H9 (cell line): Measurements from ENCODE around the gene AMPD2. TPM values are rescaled to one million over a fixed set of nuclear protein-coding genes. Genes with fewer than 3 reads are reported as not detected.
A peak's percentile ranks its signal among the peaks of the same experiment; 100 is the strongest.

ENCODE experiments used
- DNase-seq: peaks from one replicate; pipeline ENCODE4 v3.0.0-alpha.2; 2017
- H2AFZ ChIP-seq: one replicate; pipeline ENCODE4 v1.6.1; 2013; ENCODE audit warnings: mild to moderate bottlenecking, low read length, control low read depth, moderate library complexity
- H2AK5ac ChIP-seq: 2 replicates; pipeline ENCODE4 v1.6.1; 2013; ENCODE audit warnings: low read length, control low read depth, mixed read lengths; ENCODE audit not compliant: insufficient read length
- H2BK120ac ChIP-seq: one replicate; pipeline ENCODE4 v1.6.1; 2013; ENCODE audit warnings: low read depth, mild to moderate bottlenecking, low read length, control low read depth, inconsistent platforms; ENCODE audit not compliant: poor library complexity, severe bottlenecking
- H2BK12ac ChIP-seq: 2 replicates; pipeline ENCODE4 v1.6.1; 2013; ENCODE audit warnings: low read length, control low read depth, mixed read lengths, low read depth; ENCODE audit not compliant: insufficient read length
- H2BK15ac ChIP-seq: 2 replicates; pipeline ENCODE4 v1.6.1; 2013; ENCODE audit warnings: low read depth, low read length, control low read depth
- H2BK20ac ChIP-seq: one replicate; pipeline ENCODE4 v1.6.1; 2013; ENCODE audit warnings: low read depth, mild to moderate bottlenecking, low read length, control low read depth, inconsistent platforms; ENCODE audit not compliant: poor library complexity, severe bottlenecking
- H2BK5ac ChIP-seq: 2 replicates; pipeline ENCODE4 v1.6.1; 2013; ENCODE audit warnings: low read length, control low read depth, mixed read lengths; ENCODE audit not compliant: insufficient read length
- H3K14ac ChIP-seq: 2 replicates; pipeline ENCODE4 v1.6.1; 2013; ENCODE audit warnings: low read length, control low read depth; ENCODE audit not compliant: insufficient read depth
- H3K18ac ChIP-seq: 2 replicates; pipeline ENCODE4 v1.6.1; 2013; ENCODE audit warnings: low read depth, mild to moderate bottlenecking, mixed read lengths, low read length, control low read depth; ENCODE audit not compliant: insufficient read length
- H3K23ac ChIP-seq: 2 replicates; pipeline ENCODE4 v1.6.1; 2013; ENCODE audit warnings: low read length, control low read depth, mixed read lengths, low read depth; ENCODE audit not compliant: insufficient read length
- H3K23me2 ChIP-seq: 2 replicates; pipeline ENCODE4 v1.6.1; 2013; ENCODE audit warnings: low read depth, mild to moderate bottlenecking, mixed read lengths, low read length, control low read depth; ENCODE audit not compliant: insufficient read length, poor library complexity, severe bottlenecking
- H3K27ac ChIP-seq: 2 replicates; pipeline ENCODE4 v1.5.1; 2013; ENCODE audit warnings: low read length, control low read depth, mixed read lengths, low read depth; ENCODE audit not compliant: insufficient read length
- H3K27me3 ChIP-seq: 2 replicates; pipeline ENCODE4 v1.6.1; 2013; ENCODE audit warnings: low read length, control low read depth, inconsistent platforms; ENCODE audit not compliant: insufficient read depth
- H3K4ac ChIP-seq: 2 replicates; pipeline ENCODE4 v1.6.1; 2013; ENCODE audit warnings: low read depth, mild to moderate bottlenecking, control low read depth, inconsistent platforms, low read length, moderate library complexity
- H3K4me1 ChIP-seq: 2 replicates; pipeline ENCODE4 v1.6.1; 2013; ENCODE audit warnings: low read length, control low read depth, inconsistent platforms; ENCODE audit not compliant: insufficient read depth
- H3K4me2 ChIP-seq: 2 replicates; pipeline ENCODE4 v1.6.1; 2013; ENCODE audit warnings: low read length, control low read depth, mixed read lengths; ENCODE audit not compliant: insufficient read length, insufficient read depth
- H3K56ac ChIP-seq: 2 replicates; pipeline ENCODE4 v1.6.1; 2013; ENCODE audit warnings: low read depth, mild to moderate bottlenecking, mixed read lengths, low read length, control low read depth; ENCODE audit not compliant: insufficient read length
- H3K79me1 ChIP-seq: 2 replicates; pipeline ENCODE4 v1.6.1; 2013; ENCODE audit warnings: low read depth, mild to moderate bottlenecking, moderate library complexity, low read length, control low read depth, inconsistent platforms; ENCODE audit not compliant: insufficient read depth, poor library complexity, severe bottlenecking
- H3K79me2 ChIP-seq: 2 replicates; pipeline ENCODE4 v1.6.1; 2013; ENCODE audit warnings: low read length, control low read depth, inconsistent platforms; ENCODE audit not compliant: insufficient read depth
- H3K9ac ChIP-seq: 2 replicates; pipeline ENCODE4 v1.6.1; 2013; ENCODE audit warnings: low read length, control low read depth, mixed read lengths; ENCODE audit not compliant: insufficient read length; ENCODE audit errors: extremely low read depth
- H3K9me3 ChIP-seq: one replicate; pipeline ENCODE4 v1.6.1; 2013; ENCODE audit warnings: low read depth, low read length, inconsistent platforms; ENCODE audit not compliant: control insufficient read depth
- H3T11ph ChIP-seq: one replicate; pipeline ENCODE4 v1.6.1; 2013; ENCODE audit warnings: mild to moderate bottlenecking, low read length, control low read depth, inconsistent platforms
- H4K20me1 ChIP-seq: one replicate; pipeline ENCODE4 v1.6.1; 2013; ENCODE audit not compliant: control insufficient read depth, insufficient read length, insufficient read depth
- H4K5ac ChIP-seq: 2 replicates; pipeline ENCODE4 v1.6.1; 2013; ENCODE audit warnings: low read depth, mild to moderate bottlenecking, mixed read lengths, low read length, control low read depth; ENCODE audit not compliant: insufficient read length
- H4K8ac ChIP-seq: replicated peaks from 2 replicates; pipeline ENCODE4 v1.6.1; 2013; ENCODE audit warnings: low read length, control low read depth, mixed read lengths, low read depth; ENCODE audit not compliant: insufficient read length
- H4K91ac ChIP-seq: 2 replicates; pipeline ENCODE4 v1.6.1; 2013; ENCODE audit warnings: low read depth, mild to moderate bottlenecking, moderate library complexity, mixed read lengths, low read length, control low read depth; ENCODE audit not compliant: insufficient read length
- H3K27ac Mint-ChIP-seq, 3 experiments: 2 replicates in 2 of 3; 3 replicates in 1 of 3; pipeline ENCODE4 v1.8.0; 2020 to 2021; ENCODE audit warnings: mixed read lengths in 3 of 3, mild to moderate bottlenecking in 1 of 3, moderate library complexity in 1 of 3
- H3K27me3 Mint-ChIP-seq: 2 replicates; pipeline ENCODE4 v1.8.0; 2021; ENCODE audit warnings: low read depth, mild to moderate bottlenecking, moderate library complexity, mixed read lengths
- H3K36me3 Mint-ChIP-seq, 3 experiments: 2 replicates in 2 of 3; 3 replicates in 1 of 3; pipeline ENCODE4 v1.8.0; 2020 to 2021; ENCODE audit warnings: low read depth in 3 of 3, mixed read lengths in 3 of 3; ENCODE audit not compliant: insufficient read depth in 1 of 3
- H3K4me1 Mint-ChIP-seq, 2 experiments: 2 replicates each; pipeline ENCODE4 v1.8.0; 2020; ENCODE audit warnings: mixed read lengths in 2 of 2
- H3K4me3 Mint-ChIP-seq, 2 experiments: 2 replicates in 1 of 2; 3 replicates in 1 of 2; pipeline ENCODE4 v1.8.0; 2020 to 2021; ENCODE audit warnings: mild to moderate bottlenecking in 2 of 2, mixed read lengths in 2 of 2, moderate library complexity in 1 of 2
- H3K9me3 Mint-ChIP-seq, 2 experiments: 2 replicates in 1 of 2; 3 replicates in 1 of 2; pipeline ENCODE4 v1.8.0; 2020; ENCODE audit warnings: mild to moderate bottlenecking in 2 of 2, mixed read lengths in 2 of 2, moderate library complexity in 1 of 2
- WGBS: extraction: QIAGEN DNeasy Blood & Tissue Kit; methylation state at CpG from one replicate; pipeline ENCODE4 v1.1.7; 2013; ENCODE audit warnings: missing lambda C conversion rate, low lambda C conversion rate, mixed read lengths; ENCODE audit not compliant: insufficient read length; ENCODE audit errors: extremely low coverage; 5-methylcytosine and 5-hydroxymethylcytosine counted together
- total RNA-seq: library from RNA; stranded (reverse); gene quantifications from 2 replicates; pipeline ENCODE4 v1.2.1, GENCODE V29; 2021
- TF ChIP-seq, protein P1 (sequence below): fragments of 200-600 bp; sonication (generic); conservative IDR thresholded peaks from 3 replicates; pipeline ENCODE4 v1.8.0; 2021; ENCODE audit warnings: antibody characterized with exemption, mild to moderate bottlenecking

The AMPD2 gene
- total RNA-seq, 1 experiment from 2014 or later = 65.1 TPM

DNA sequence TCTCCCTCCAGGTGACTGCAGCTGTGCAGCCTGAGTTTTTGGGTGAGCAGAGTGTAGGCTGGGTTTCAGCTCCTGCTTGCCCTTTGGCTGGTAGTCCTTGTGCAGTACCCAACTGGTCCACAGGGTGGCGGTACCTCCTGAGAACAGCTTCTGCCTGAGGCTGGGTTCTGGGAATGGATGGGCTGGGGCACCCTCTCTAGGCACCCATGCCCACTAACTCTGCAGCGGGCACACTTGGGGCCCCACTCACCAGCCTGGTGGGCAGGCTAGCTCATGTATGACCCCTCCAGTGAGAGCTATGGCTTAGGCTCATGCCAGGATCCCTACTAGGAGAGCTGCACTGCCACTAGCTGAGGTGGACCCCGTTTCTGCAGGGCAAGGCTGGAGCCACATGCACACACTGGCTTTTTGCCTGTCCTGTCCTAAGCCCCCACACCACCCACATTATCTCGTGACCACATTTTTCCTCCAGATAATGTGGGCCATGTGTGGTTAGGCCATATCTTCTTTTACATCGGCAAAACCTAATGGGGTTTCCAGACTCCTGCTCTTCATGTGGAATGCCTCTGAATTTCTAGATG, 20.7 kb downstream of the AMPD2 start:
- Mint-ChIP-seq H3K4me3 (no peak overlapping the region), H3K4me1 (peaks cover 26 to 33% of the 10 kb centered on the region in 2 experiments), H3K27ac (peak overlapping the region in 1 of 3 experiments; percentile 60; a peak in 1 of 7 replicates), H3K27me3 (peaks cover 11% of the 10 kb centered on the region), H3K9me3 (peaks cover 0 to 1% of the 10 kb centered on the region in 2 experiments; a peak in 1 of 5 replicates), H3K36me3 (no peaks in the 10 kb centered on the region; a peak in 1 of 7 replicates)
- peak; percentile 88 for DNase-seq
- Histone ChIP-seq H3K4me2 (no peak overlapping the region), H3K23ac (no peak overlapping the region), H3K9me3 (no peaks in the 10 kb centered on the region), H3K9ac (no peak overlapping the region), H4K20me1 (no peaks in the 10 kb centered on the region), H3K79me2 (no peaks in the 10 kb centered on the region), H3K79me1 (no peaks in the 10 kb centered on the region), H3K4ac (no peak overlapping the region), H3T11ph (no peak overlapping the region), H3K27ac (no peak overlapping the region), H3K27me3 (no peaks in the 10 kb centered on the region), H4K5ac (no peak overlapping the region), H2BK15ac (no peak overlapping the region), H4K91ac (no peak overlapping the region), H3K23me2 (no peaks in the 10 kb centered on the region), H3K18ac (no peak overlapping the region), H2AFZ (no peak overlapping the region), H4K8ac (no peak overlapping the region), H2BK20ac (no peak overlapping the region), H3K14ac (no peak overlapping the region), H2AK5ac (no peak overlapping the region), H2BK5ac (no peak overlapping the region), H2BK120ac (no peak overlapping the region), H3K56ac (no peak overlapping the region), H2BK12ac (no peak overlapping the region), H3K4me1 (peaks cover 7% of the 10 kb centered on the region; the same call in 1 of the 2 replicates)
- TF ChIP-seq, protein P1, sequence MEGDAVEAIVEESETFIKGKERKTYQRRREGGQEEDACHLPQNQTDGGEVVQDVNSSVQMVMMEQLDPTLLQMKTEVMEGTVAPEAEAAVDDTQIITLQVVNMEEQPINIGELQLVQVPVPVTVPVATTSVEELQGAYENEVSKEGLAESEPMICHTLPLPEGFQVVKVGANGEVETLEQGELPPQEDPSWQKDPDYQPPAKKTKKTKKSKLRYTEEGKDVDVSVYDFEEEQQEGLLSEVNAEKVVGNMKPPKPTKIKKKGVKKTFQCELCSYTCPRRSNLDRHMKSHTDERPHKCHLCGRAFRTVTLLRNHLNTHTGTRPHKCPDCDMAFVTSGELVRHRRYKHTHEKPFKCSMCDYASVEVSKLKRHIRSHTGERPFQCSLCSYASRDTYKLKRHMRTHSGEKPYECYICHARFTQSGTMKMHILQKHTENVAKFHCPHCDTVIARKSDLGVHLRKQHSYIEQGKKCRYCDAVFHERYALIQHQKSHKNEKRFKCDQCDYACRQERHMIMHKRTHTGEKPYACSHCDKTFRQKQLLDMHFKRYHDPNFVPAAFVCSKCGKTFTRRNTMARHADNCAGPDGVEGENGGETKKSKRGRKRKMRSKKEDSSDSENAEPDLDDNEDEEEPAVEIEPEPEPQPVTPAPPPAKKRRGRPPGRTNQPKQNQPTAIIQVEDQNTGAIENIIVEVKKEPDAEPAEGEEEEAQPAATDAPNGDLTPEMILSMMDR = peak; percentile 93
- no CpG with 5 or more reads among the region's 5 CpGs for WGBS
